Pancreas (tissue), 10 donors: ENCODE measurements around the gene TPRA1. TPM values are rescaled to one million over a fixed set of nuclear protein-coding genes. Genes with fewer than 3 reads are reported as not detected.

ENCODE experiments used
- ATAC-seq, 4 donors: fragments of 200-7000 bp; cut with Tn5 transposase; one replicate each; pipeline versions ENCODE4 v1.8.0 to v1.9.1; 2020; ENCODE audit warnings: mild to moderate bottlenecking in 4 of 4, moderate library complexity in 4 of 4
- DNase-seq, 6 donors: peaks; one replicate each; pipeline ENCODE4 v3.0.0-alpha.2; 2020
- FAIRE-seq: peaks from 2 replicates; lab custom pipeline; 2012; peaks lifted over from hg19 to GRCh38; lab: Jason Lieb, UNC
- H3K27ac ChIP-seq, 4 donors: fragments of 200-600 bp; sonication (generic); 1 replicate in 3 of 4; 2 replicates in 1 of 4; pipeline versions ENCODE4 v1.5.0 to v1.8.0; 2020
- H3K27me3 ChIP-seq, 4 donors: fragments of 200-600 bp; one replicate each; pipeline ENCODE4 v1.8.0; 2021
- H3K36me3 ChIP-seq, 3 donors: fragments of 200-600 bp; sonication (generic) in 1 of 3; one replicate each; pipeline versions ENCODE4 v1.5.0 to v1.8.0; 2020 to 2021
- H3K4me1 ChIP-seq, 3 donors: fragments of 200-600 bp; one replicate each; pipeline ENCODE4 v1.8.0; 2021
- H3K4me3 ChIP-seq, 4 donors: fragments of 200-600 bp; sonication (generic) in 2 of 4; one replicate each; pipeline versions ENCODE4 v1.5.0 to v1.8.0; 2020 to 2021
- H3K9me3 ChIP-seq, 4 donors: fragments of 200-600 bp; one replicate each; pipeline ENCODE4 v1.8.0; 2021
- CTCF ChIP-seq, 4 donors: fragments of 200-600 bp; sonication (generic) in 3 of 4; IDR thresholded peaks; one replicate each; pipeline versions ENCODE4 v1.5.0 to v1.8.0; 2021; ENCODE audit warnings: antibody characterized with exemption in 4 of 4
- WGBS, 2 donors: extraction: QIAGEN DNeasy Blood & Tissue Kit; methylation state at CpG; one replicate each; pipeline ENCODE4 v1.1.7; 2013; 5-methylcytosine and 5-hydroxymethylcytosine counted together
- intact Hi-C, 3 donors: fragments of 100-400 bp; cut with DNase I; formaldehyde crosslinking; loops; one replicate each; pipeline versions ENCODE4 v1.11.1 to v1.14.2; 2022
- polyA plus RNA-seq, 2 donors: library from polyadenylated mRNA; stranded (reverse); fragments of 200-250 nt; gene quantifications; one replicate each; pipeline ENCODE4 v1.2.3, GENCODE V29; 2013
- total RNA-seq, 6 donors: library from RNA; stranded (reverse); fragmentation: NEBNext Ultra II Directional in 4 of 6; extraction: Animal tissue kit (Norgen Biotek cat#: 25700) in 4 of 6; gene quantifications; one replicate each; pipeline versions ENCODE4 v1.2.1 to v1.2.4, GENCODE V29; 2021 to 2023
- donor health status: healthy with polysubstance abuse.
- donor health status: DM: no; HTN: no; CAD: no; lungs with moderate emphysema.
- donor health status: DM: no; HTN: no; CAD: no.
- donor health status: control.
- donor health status: control.
- donor health status: Bipolar disorder and iron deficiency.
- donor health status: DM: yes; HTN: yes; CAD: no.
- donor health status: DM: no; HTN: no; CAD: no.
- donor health status: DM: no; HTN: no; CAD: no.
- donor health status: DM: yes; HTN: yes; CAD: no.

Gene TPRA1
- total and polyA plus RNA-seq, 8 donors, result 12.1 to 25.9 (median 16.1) TPM

- no peak overlapping the region for H3K4me3 ChIP-seq
- DNase-seq, result no peak
- H3K27me3 ChIP-seq, result no peaks in the 10 kb centered on the region
- H3K36me3 ChIP-seq, result no peaks in the 10 kb centered on the region
- 80 to 83% methylated on average over 7 of the region's 7 CpGs for WGBS, 2 donors
- FAIRE-seq, result no peak
- H3K27ac ChIP-seq, result no peak overlapping the region
- no peak for ATAC-seq
- H3K4me1 ChIP-seq, result no peaks in the 10 kb centered on the region
- intact Hi-C loops, result no loop called here
- H3K9me3 ChIP-seq, result no peaks in the 10 kb centered on the region
- TF ChIP-seq CTCF (IDR thresholded peaks at IDR 0.05), result no peak
Measured at GRCh38 chr3:127551178-127551577, 39.4 kb downstream of the TPRA1 start.

- 83 to 91% methylated on average over 9 of the region's 9 CpGs for WGBS, 2 donors
- no peak overlapping the region for H3K27ac ChIP-seq
- H3K4me1 ChIP-seq, result no peaks in the 10 kb centered on the region
- H3K36me3 ChIP-seq, result no peaks in the 10 kb centered on the region
- no peak for FAIRE-seq
- intact Hi-C loops, result no loop called here
- no peaks in the 10 kb centered on the region for H3K27me3 ChIP-seq
- ATAC-seq, result no peak
- H3K9me3 ChIP-seq, result no peaks in the 10 kb centered on the region
- no peak for TF ChIP-seq CTCF (IDR thresholded peaks at IDR 0.05)
- DNase-seq, result no peak
- no peak overlapping the region for H3K4me3 ChIP-seq
Measured at GRCh38 chr3:127550468-127551157, 39.9 kb downstream of the TPRA1 start.

- 62 to 67% methylated on average over 9 of the region's 9 CpGs for WGBS, 2 donors
- FAIRE-seq, result no peak
- H3K27ac ChIP-seq, result no peak overlapping the region
- H3K27me3 ChIP-seq, result no peaks in the 10 kb centered on the region
- no peaks in the 10 kb centered on the region for H3K36me3 ChIP-seq
- intact Hi-C loops, result loop anchor here in 2 of 3 donors (10.0 kb wide), 2 partner anchors 875 to 885 kb away; no protein-coding TSS in a partner anchor
- no peak overlapping the region for H3K4me3 ChIP-seq
- no peak for ATAC-seq
- no peak for DNase-seq
- H3K4me1 ChIP-seq, result no peaks in the 10 kb centered on the region
- H3K9me3 ChIP-seq, result no peaks in the 10 kb centered on the region
- no peak for TF ChIP-seq CTCF (IDR thresholded peaks at IDR 0.05)
Measured at GRCh38 chr3:127549826-127550467, 40.6 kb downstream of the TPRA1 start.

- 5% methylated on average over 36 to 42 of the region's 42 CpGs for WGBS, 2 donors
- no peak for FAIRE-seq
- intact Hi-C loops, result loop anchor here in 2 of 3 donors (10.0 kb wide), 2 partner anchors 873 to 883 kb away; no protein-coding TSS in a partner anchor
- Histone ChIP-seq H3K4me3 (peak overlapping the region; percentile 25 to 70 (median 51)), H3K9me3 (no peaks in the 10 kb centered on the region), H3K27ac (no peak overlapping the region), H3K4me1 (no peaks in the 10 kb centered on the region), H3K27me3 (no peaks in the 10 kb centered on the region), H3K36me3 (no peaks in the 10 kb centered on the region)
- peak; percentile 86 to 90 (median 90) for ATAC-seq
- TF ChIP-seq CTCF (IDR thresholded peaks at IDR 0.05), result peak; percentile 38 to 67 (median 60)
- DNase-seq, result peak; percentile 62 to 92 (median 74)
Measured at GRCh38 chr3:127547761-127548605, 42.5 kb downstream of the TPRA1 start.
